Measurements from ENCODE around the gene MAGI1.

DNA sequence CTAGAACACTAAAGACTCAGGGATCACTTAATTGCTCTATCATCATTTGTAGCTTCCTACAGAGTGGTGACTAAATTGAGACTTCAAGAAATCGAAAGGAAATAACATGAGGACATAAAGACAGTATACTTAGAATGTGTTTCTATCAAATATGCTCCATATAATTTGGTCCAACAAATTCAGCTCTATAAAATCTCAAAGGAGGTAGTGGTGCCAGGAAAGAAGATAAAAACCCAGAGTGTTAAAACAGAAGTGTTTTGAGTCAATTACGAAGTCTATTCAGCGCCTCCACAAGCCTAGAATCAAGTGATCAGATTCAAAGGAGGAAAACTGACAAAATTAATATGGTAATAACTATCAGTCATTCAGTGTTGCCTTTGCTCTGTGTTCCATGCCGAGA is 22.9 kb downstream of the MAGI1 start:
- TF ChIP-seq CTCF (IDR thresholded peaks at IDR 0.05) (no peak), POLR2AphosphoS5 (IDR thresholded peaks at IDR 0.05; ENCODE audit: insufficient read depth in 1 of 2, low read depth in 1 of 2) (no peak)

Data from vagina (tissue), 2 donors.